MCF 10A (cell line): ENCODE results near the gene EPOP. TPM values are rescaled to one million over a fixed set of nuclear protein-coding genes. Genes with fewer than 3 reads are reported as not detected.

Experiments used
- BruUV-seq: library from RNA; stranded (reverse); fragments of 400-500 nt; replicated peaks from 2 replicates; lab custom pipeline; 2021; lab: Mats Ljungman, UMichigan
- CTCF ChIA-PET: fragments of 300-600 bp; sonication (Branson Sonifier 250); formaldehyde crosslinking; extraction: SDS; loops from one replicate; lab custom pipeline; 2021; ENCODE audit warnings: antibody characterized with exemption, inconsistent platforms; lab: Yijun Ruan, JAX
- POLR2A ChIA-PET: fragments of 300-600, 350-650 bp; sonication (Branson Sonifier 250); formaldehyde crosslinking; extraction: SDS; loops from one replicate; lab custom pipeline; 2020; ENCODE audit warnings: antibody characterized with exemption, inconsistent platforms; lab: Yijun Ruan, JAX
- DNase-seq: peaks from one replicate; pipeline ENCODE4 v3.0.0-alpha.2; 2018; ENCODE audit not compliant: unreplicated experiment
- H3K27ac Mint-ChIP-seq: one replicate; pipeline ENCODE4 v1.8.0; 2022; ENCODE audit warnings: mild to moderate bottlenecking, low read depth, mixed read lengths; ENCODE audit not compliant: unreplicated experiment
- H3K27me3 Mint-ChIP-seq: one replicate; pipeline ENCODE4 v1.8.0; 2022; ENCODE audit warnings: mixed read lengths; ENCODE audit not compliant: insufficient read depth, unreplicated experiment
- H3K36me3 Mint-ChIP-seq: one replicate; pipeline ENCODE4 v1.8.0; 2022; ENCODE audit warnings: mild to moderate bottlenecking, moderate library complexity, mixed read lengths; ENCODE audit not compliant: insufficient read depth, unreplicated experiment
- H3K4me1 Mint-ChIP-seq: one replicate; pipeline ENCODE4 v1.8.0; 2022; ENCODE audit warnings: mixed read lengths; ENCODE audit not compliant: insufficient read depth, unreplicated experiment
- H3K4me3 Mint-ChIP-seq: one replicate; pipeline ENCODE4 v1.8.0; 2022; ENCODE audit warnings: mild to moderate bottlenecking, moderate library complexity, mixed read lengths; ENCODE audit not compliant: unreplicated experiment
- H3K9me3 Mint-ChIP-seq: one replicate; pipeline ENCODE4 v1.8.0; 2022; ENCODE audit warnings: mixed read lengths; ENCODE audit not compliant: unreplicated experiment
- intact Hi-C: fragments of 100-400 bp; cut with micrococcal nuclease; formaldehyde crosslinking; loops from 2 replicates; pipeline ENCODE4 v1.14.1; 2022
- total RNA-seq: library from RNA; stranded (reverse); gene quantifications from 2 replicates; pipeline ENCODE4 v1.2.3, GENCODE V29; 2022
- TF ChIP-seq, protein P1 (sequence below): fragments of 200-600 bp; IDR thresholded peaks from one replicate; pipeline ENCODE4 v1.8.0; 2022; ENCODE audit warnings: antibody characterized with exemption, mild to moderate bottlenecking; ENCODE audit not compliant: unreplicated experiment

Gene EPOP
- total RNA-seq, 1 experiment from 2014 or later, result 3.6 TPM

DNA sequence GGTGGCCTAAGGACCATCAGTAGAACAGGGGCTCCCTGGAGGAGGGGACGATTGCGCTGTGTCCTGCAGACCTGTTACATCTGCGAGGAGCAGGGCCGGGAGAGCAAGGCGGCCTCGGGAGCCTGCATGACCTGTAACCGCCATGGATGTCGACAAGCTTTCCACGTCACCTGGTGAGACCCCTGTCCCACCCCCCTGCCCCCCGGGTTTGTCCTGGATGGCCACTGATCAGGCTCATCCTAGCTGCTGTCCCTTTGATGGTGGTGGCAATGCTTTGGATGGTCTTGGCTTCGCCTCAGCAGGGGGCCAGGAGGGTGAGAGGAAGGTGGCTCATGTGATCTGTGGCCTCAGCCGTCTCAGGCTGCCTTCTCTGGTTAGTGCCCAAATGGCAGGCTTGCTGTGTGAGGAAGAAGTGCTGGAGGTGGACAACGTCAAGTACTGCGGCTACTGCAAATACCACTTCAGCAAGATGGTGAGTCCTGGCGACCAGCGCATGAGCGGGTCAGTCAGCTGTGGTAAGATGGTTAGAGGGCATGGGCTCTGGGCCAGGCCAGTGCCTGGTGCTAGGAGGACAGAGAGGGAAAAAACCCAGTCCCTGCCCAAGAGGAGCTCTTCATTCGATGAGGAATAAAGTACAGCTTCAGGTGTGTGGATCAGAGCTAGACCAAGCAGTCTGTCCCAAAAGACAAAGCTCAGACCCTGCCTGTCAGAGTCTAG, 34.5 kb upstream of the EPOP start:
- BruUV-seq, result no TSS peak
- CTCF ChIA-PET, result interaction anchor here (0.5 to 1.5 kb wide), 5 partner anchors 20 to 31 kb away, joined by 3 to 8 read pairs (median 4); partner anchors contain the start of gene CISD3
- Mint-ChIP-seq H3K4me3 (no peak overlapping the region), H3K4me1 (peaks cover 11% of the 10 kb centered on the region), H3K27ac (no peak overlapping the region), H3K36me3 (peaks cover 33% of the 10 kb centered on the region), H3K27me3 (no peaks in the 10 kb centered on the region), H3K9me3 (no peaks in the 10 kb centered on the region)
- POLR2A ChIA-PET, result interaction anchor here (1.6 kb wide), 1 partner anchor 115 kb away, joined by 3 read pairs; no protein-coding TSS in a partner anchor
- no peak for DNase-seq
- TF ChIP-seq, protein P1, sequence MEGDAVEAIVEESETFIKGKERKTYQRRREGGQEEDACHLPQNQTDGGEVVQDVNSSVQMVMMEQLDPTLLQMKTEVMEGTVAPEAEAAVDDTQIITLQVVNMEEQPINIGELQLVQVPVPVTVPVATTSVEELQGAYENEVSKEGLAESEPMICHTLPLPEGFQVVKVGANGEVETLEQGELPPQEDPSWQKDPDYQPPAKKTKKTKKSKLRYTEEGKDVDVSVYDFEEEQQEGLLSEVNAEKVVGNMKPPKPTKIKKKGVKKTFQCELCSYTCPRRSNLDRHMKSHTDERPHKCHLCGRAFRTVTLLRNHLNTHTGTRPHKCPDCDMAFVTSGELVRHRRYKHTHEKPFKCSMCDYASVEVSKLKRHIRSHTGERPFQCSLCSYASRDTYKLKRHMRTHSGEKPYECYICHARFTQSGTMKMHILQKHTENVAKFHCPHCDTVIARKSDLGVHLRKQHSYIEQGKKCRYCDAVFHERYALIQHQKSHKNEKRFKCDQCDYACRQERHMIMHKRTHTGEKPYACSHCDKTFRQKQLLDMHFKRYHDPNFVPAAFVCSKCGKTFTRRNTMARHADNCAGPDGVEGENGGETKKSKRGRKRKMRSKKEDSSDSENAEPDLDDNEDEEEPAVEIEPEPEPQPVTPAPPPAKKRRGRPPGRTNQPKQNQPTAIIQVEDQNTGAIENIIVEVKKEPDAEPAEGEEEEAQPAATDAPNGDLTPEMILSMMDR, result no peak
- intact Hi-C loops, result loop anchor here (10.0 kb wide), 1 partner anchor 46 kb away; the partner anchor contains the start of gene PSMB3

DNA sequence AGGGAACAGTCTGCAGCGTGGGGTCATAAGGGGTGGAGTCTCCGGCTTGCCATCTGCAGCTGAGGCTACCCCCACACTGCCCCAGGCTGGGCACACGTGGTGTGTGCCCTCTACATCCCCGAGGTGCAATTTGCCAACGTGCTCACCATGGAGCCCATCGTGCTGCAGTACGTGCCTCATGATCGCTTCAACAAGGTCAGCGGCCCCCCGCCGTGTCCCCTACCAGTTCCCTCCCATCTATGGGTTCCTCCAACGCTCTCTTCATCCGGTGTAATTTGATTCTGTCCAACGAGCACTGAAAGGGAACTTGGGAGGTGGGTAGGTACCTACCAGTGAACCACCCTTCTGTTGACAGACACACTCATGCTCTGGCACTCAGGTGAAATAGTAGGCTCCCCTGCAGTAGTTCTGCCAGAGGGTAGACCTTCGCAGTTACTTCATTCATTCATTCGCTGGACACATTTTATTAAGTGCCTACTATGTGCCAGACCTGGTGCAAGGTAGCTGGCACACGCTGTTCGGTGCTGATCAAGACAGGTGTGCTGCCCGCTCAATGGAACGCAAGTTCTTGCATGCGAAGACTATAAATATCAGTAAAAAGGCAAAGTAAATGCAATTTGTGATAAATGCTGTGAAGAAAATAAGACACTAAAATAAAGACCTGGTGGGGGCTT, 33.1 kb upstream of the EPOP start:
- ChIA-PET POLR2A (interaction anchor here (0.6 to 3.3 kb wide), 4 partner anchors 10 to 116 kb away, joined by 3 to 18 read pairs (median 6); no protein-coding TSS in a partner anchor), CTCF (interaction anchor here (0.6 to 1.5 kb wide), 4 partner anchors 23 to 284 kb away, joined by 3 to 4 read pairs (median 4); partner anchors contain the start of gene CISD3)
- no TSS peak for BruUV-seq
- peaks cover 11% of the 10 kb centered on the region for H3K4me1 Mint-ChIP-seq
- TF ChIP-seq, protein P1, result no peak
- intact Hi-C loops, result loop anchor here (10.0 kb wide), 1 partner anchor 47 kb away; the partner anchor contains the start of gene PSMB3
- H3K4me3 Mint-ChIP-seq, result no peak overlapping the region
- peaks cover 42% of the 10 kb centered on the region for H3K36me3 Mint-ChIP-seq
- H3K9me3 Mint-ChIP-seq, result no peaks in the 10 kb centered on the region
- H3K27ac Mint-ChIP-seq, result peak overlapping the region; percentile 60
- no peak for DNase-seq
- no peaks in the 10 kb centered on the region for H3K27me3 Mint-ChIP-seq

DNA sequence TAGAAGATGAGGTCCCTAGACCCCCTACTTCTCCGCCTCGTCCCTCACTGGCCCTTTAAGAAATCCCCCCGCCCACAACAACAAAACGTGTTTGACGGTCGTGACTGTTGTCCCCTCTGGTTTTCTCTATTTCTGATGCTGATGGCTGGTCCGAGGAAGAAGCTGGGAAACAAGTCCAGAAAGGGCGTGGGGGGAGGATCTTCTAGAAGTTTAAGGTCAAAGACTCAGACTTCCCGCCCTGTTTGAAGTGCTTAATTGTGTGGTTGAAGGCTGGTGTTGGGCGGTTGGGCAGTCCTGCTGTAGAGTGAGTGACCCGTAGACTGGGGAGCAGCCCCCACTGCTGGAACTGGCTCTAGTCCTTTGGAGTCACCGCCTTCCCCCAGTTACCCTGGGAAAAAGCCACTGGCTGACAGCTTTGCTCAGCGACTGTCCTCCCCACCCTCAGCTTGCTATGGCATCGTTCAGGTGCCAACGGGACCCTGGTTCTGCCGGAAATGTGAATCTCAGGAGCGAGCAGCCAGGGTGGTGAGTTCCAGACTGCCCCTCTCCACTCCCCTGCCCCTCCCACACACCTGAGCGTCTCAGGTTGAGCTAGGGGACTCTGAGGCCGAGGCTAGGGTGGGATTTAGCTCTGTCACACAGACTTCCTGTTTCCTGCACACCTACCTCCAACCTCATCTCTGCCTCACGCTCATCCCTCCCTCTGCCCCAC, 31.9 kb upstream of the EPOP start:
- H3K36me3 Mint-ChIP-seq, result peaks cover 48% of the 10 kb centered on the region
- TF ChIP-seq, protein P1, result no peak
- no peaks in the 10 kb centered on the region for H3K27me3 Mint-ChIP-seq
- ChIA-PET CTCF (interaction anchor here (0.7 to 1.1 kb wide), 2 partner anchors 29 to 30 kb away, joined by 3 to 4 read pairs; no protein-coding TSS in a partner anchor), POLR2A (interaction anchor here (0.6 to 4.0 kb wide), 9 partner anchors 8 to 459 kb away, joined by 3 to 29 read pairs (median 6); partner anchors contain the start of genes ARL5C and PSMB3)
- peaks cover 11% of the 10 kb centered on the region for H3K4me1 Mint-ChIP-seq
- H3K27ac Mint-ChIP-seq, result peak overlapping the region; percentile 90
- intact Hi-C loops, result loop anchor here (10.0 kb wide), 1 partner anchor 48 kb away; the partner anchor contains the start of gene PSMB3
- peak; percentile 20 for DNase-seq
- no TSS peak for BruUV-seq
- H3K9me3 Mint-ChIP-seq, result no peaks in the 10 kb centered on the region
- H3K4me3 Mint-ChIP-seq, result peak overlapping the region; percentile 99
